Measurements from ENCODE around the gene FBXL5.

FBXL5 gene

GRCh38 chr4:15612136-15612535 lies 43.0 kb downstream of the FBXL5 start:
- Histone ChIP-seq H3K9ac (ENCODE audit: low read length) (no peak overlapping the region), H3K4me3 (ENCODE audit: insufficient read depth, low read length, poor library complexity, severe bottlenecking) (no peak overlapping the region), H3K79me2 (ENCODE audit: insufficient read depth, low read length) (peaks cover 8% of the 10 kb centered on the region; the same call in 1 of the 2 replicates), H3K27ac (ENCODE audit: low read depth, low read length) (no peak overlapping the region), H3K9me2 (replicated peaks; ENCODE audit: insufficient read depth, low read length) (no peaks in the 10 kb centered on the region), H3F3A (ENCODE audit: insufficient read depth) (no peaks in the 10 kb centered on the region), H2AFZ (ENCODE audit: low read depth, low read length, severe bottlenecking) (no peak overlapping the region), H3K36me3 (ENCODE audit: low read length) (peaks cover 8% of the 10 kb centered on the region; the same call in 1 of the 2 replicates), H4K20me1 (ENCODE audit: low read depth, low read length) (no peaks in the 10 kb centered on the region), H3K4me2 (ENCODE audit: low read depth, low read length, poor library complexity, severe bottlenecking) (no peak overlapping the region), H3K27me3 (ENCODE audit: low read length) (no peaks in the 10 kb centered on the region), H3K9me3 (ENCODE audit: insufficient read depth, low read length) (no peaks in the 10 kb centered on the region)
- no peak for TF ChIP-seq EZH2phosphoT487 (conservative IDR thresholded peaks at IDR 0.05; ENCODE audit: low read length)
- no peak for TF ChIP-seq CTCF (IDR thresholded peaks at IDR 0.05; ENCODE audit: insufficient read depth, low read length, poor library complexity, severe bottlenecking)

- Histone ChIP-seq H3K79me2 (ENCODE audit: insufficient read depth, low read length) (no peaks in the 10 kb centered on the region), H3K4me3 (ENCODE audit: insufficient read depth, low read length, poor library complexity, severe bottlenecking) (no peak overlapping the region), H3K9me3 (ENCODE audit: insufficient read depth, low read length) (no peaks in the 10 kb centered on the region), H2AFZ (ENCODE audit: low read depth, low read length, severe bottlenecking) (no peak overlapping the region), H4K20me1 (ENCODE audit: low read depth, low read length) (no peaks in the 10 kb centered on the region), H3K36me3 (ENCODE audit: low read length) (peaks cover 8% of the 10 kb centered on the region; the same call in 1 of the 2 replicates), H3K27ac (ENCODE audit: low read depth, low read length) (no peak overlapping the region), H3K4me2 (ENCODE audit: low read depth, low read length, poor library complexity, severe bottlenecking) (no peak overlapping the region), H3K27me3 (ENCODE audit: low read length) (no peaks in the 10 kb centered on the region), H3K9me2 (replicated peaks; ENCODE audit: insufficient read depth, low read length) (no peaks in the 10 kb centered on the region), H3K9ac (ENCODE audit: low read length) (no peak overlapping the region), H3F3A (ENCODE audit: insufficient read depth) (no peaks in the 10 kb centered on the region)
- TF ChIP-seq CTCF (IDR thresholded peaks at IDR 0.05; ENCODE audit: insufficient read depth, low read length, poor library complexity, severe bottlenecking) (no peak), EZH2phosphoT487 (conservative IDR thresholded peaks at IDR 0.05; ENCODE audit: low read length) (no peak)
Observed at GRCh38 chr4:15610855-15611254, 44.3 kb downstream of the FBXL5 start.

GRCh38 chr4:15605537-15605936 lies 49.6 kb downstream of the FBXL5 start:
- Histone ChIP-seq H3K4me2 (ENCODE audit: low read depth, low read length, poor library complexity, severe bottlenecking) (no peak overlapping the region), H3K4me3 (ENCODE audit: insufficient read depth, low read length, poor library complexity, severe bottlenecking) (no peak overlapping the region), H2AFZ (ENCODE audit: low read depth, low read length, severe bottlenecking) (no peak overlapping the region), H3K79me2 (ENCODE audit: insufficient read depth, low read length) (no peaks in the 10 kb centered on the region), H3K27ac (ENCODE audit: low read depth, low read length) (no peak overlapping the region), H3K36me3 (ENCODE audit: low read length) (no peaks in the 10 kb centered on the region; the same call in 1 of the 2 replicates), H3K27me3 (ENCODE audit: low read length) (no peaks in the 10 kb centered on the region), H3F3A (ENCODE audit: insufficient read depth) (no peaks in the 10 kb centered on the region), H3K9ac (ENCODE audit: low read length) (no peak overlapping the region), H4K20me1 (ENCODE audit: low read depth, low read length) (no peaks in the 10 kb centered on the region), H3K9me2 (replicated peaks; ENCODE audit: insufficient read depth, low read length) (no peaks in the 10 kb centered on the region), H3K9me3 (ENCODE audit: insufficient read depth, low read length) (no peaks in the 10 kb centered on the region)
- TF ChIP-seq EZH2phosphoT487 (conservative IDR thresholded peaks at IDR 0.05; ENCODE audit: low read length) (no peak), CTCF (IDR thresholded peaks at IDR 0.05; ENCODE audit: insufficient read depth, low read length, poor library complexity, severe bottlenecking) (no peak)
